NCI-H1436 treated with DMSO at 0.1 percent for 48 hours (cell line): ENCODE measurements around the gene ZDHHC14.

Experiments
- DNase-seq: peaks from one replicate; lab custom pipeline; 2025; lab: John Stamatoyannopoulos, UW

The ZDHHC14 gene

DNA sequence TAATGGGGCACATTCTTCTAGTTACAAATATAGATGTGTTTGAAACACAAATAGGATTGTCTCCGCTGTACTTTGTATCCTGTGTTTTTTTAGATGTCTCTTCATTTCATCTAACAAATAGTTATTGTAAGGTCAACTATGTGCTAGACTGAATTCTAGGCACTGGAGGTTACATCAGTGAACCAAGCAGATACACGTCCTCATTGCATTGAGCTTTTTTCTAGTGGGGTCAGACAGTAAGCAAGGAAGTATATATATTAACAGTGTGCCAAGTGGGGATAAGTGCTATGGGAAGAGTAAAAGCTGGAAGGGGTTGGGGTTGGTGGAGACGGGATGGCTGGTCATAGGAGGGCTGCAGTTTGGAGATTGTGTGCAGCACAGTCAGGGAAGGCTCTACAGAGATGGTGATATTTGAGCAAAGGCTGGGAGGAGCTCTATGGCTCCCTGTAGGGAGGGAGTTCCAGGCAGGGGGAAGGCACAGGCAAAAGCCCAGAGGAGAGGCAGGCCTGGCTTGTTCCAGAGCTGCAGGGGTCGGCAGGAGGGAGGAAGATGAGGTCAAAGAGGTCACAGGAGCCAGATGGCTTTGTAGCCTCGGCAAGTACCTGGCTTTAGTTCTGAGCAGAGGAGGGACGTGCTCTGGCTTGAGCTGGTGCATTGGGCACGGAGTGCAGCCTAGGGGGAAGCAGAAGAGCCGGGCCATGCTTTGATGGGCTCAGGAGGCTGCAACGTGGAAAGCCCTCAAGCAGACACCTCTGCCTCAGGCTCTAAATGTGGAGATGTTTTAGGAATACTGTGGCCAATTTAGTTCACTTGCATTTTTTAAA lies 152.3 kb downstream of the ZDHHC14 start:
- DNase-seq: no peak

DNA sequence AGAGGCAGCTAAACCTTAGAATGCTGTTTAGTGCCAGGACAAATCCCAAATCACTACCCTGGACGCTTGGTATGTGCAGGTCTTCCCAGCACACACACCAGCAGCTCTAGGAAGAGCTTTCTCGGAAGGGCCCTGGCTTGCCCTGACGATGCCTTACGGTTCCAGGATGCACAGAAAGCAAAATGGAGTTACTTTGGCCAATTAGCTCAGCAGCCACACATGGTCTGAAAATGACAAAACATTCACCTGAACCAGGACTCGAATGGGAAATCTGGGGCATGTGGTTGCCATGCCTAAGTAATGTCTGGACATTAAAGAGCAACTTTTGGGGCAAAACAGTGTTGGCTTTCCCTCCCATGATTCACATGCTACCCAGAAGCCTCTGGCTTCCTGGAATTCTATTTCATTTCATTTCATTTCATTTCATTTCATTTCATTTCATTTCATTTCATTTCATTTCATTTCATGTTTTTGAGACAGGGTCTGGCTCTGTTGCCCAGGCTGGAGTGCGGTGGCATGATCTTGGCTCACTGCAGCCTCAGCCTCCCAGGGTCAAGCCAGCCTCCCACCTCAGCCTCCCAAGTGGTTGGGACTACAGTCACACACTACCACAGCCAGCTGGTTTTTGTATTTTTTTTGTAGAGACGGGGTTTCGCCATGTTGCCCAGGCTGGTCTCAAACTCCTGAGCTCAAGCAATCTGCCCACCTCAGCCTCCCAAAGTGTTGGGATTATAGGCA lies 153.3 kb downstream of the ZDHHC14 start:
- no peak for DNase-seq

DNA sequence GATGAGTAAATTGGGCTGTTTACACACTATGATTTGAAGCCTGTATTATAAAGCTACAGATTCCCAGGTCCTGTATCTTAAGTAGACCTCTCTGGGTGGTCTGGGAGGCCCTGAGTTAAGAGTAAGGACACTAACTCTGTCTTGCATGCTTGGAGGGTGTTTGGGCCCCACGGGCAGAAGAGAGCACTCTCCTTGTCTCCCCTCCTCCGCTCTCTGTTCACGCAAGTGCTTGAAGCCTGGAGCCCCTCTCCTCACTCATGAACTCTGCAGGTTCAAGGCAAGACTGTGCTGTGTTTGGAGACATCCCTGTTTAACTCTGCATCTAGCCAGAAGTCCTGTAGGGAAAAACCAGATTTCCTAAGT lies 154.0 kb downstream of the ZDHHC14 start:
- DNase-seq: no peak

DNA sequence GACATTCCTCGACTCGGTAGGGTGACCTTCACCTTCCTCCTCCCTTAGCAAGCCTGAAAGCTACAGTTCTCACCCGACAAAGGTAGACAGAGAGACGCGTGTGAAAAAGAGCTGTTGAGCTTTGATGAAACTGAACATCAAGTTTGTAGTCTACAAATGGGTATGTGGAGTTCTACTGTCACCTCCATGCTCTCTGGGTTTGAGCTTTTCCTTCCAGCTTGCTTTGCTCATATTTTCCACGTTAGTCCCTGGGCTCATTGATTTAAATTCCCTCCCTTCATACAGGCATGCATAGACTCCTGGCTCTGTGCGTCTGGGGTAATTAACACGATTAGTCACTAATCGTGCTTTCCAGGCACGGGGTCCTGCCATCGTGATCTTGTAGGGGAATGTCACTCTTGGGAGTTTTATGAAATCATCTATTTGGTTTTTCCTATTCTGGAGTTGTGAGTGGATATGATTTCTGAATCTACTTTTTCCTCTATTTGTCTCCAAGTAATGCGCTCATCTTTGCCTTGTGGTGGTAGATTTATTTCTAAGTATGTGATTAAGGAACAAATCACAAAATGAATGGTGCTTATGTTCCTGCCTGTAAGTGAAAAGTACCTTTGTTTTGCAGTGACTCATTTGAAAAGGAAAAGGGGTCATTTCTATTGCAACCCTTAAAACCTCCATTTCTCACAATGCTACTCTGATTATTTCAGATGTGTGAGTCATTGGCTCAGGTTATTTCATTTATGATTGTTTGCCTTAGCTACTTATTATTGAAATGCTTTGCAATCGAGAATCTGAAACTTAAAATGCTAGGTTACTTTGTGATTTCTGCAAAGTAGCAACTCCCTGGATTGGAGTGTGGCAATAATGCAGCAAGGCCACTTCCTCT lies 154.6 kb downstream of the ZDHHC14 start:
- no peak for DNase-seq

DNA sequence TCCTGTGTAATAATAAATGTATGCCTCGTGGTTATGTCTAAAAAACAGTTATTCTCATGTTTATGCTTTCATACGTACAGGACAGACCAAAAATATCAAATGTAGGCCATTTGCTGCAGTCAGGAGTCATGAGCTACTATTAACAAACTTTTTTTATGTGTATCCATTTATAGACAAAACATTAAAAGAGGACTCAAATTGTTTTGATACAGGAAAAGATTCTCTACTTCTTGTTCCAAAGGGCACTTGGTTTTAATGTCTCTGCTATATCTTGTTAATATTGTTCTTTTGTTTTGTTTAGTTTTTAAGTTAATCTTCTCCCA lies 155.2 kb downstream of the ZDHHC14 start:
- no peak for DNase-seq

DNA sequence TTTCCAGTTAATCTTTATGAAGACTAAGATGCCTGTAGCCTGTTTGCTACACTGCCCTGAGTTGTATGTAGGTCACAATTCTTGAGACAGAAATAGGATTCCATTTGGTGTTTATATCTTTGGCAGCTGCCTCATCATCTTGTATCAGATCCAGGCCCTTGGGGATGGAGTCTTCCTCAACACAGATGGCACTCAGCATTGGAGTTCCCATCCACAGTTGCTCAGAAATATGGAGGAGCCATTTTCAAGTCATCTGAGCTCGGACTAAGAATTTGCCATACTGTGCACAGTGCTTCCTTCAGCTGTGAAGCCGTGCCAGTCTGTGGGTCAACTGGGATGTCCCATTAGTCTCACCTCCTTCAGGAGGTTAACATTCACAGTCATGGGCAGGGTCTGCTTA lies 156.6 kb downstream of the ZDHHC14 start:
- no peak for DNase-seq

DNA sequence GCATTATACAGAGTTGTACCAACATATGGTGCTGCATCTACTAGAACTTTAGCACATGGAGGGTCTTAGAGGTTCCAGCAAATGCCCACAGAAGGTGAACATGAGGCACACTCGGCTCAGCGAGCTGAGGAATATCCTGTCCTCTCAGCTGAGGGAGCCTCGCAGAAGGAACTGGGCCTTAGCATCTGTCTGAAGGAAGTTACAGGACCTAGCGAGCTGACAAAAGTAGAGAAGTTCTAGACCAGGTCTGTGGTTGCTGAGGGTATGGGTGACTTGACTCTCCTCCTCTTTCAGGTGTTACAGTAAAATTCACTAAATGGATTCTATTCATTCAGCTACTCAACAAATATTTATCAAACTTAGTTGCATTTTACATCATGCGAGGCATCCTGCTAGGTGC lies 157.2 kb downstream of the ZDHHC14 start:
- DNase-seq: no peak

DNA sequence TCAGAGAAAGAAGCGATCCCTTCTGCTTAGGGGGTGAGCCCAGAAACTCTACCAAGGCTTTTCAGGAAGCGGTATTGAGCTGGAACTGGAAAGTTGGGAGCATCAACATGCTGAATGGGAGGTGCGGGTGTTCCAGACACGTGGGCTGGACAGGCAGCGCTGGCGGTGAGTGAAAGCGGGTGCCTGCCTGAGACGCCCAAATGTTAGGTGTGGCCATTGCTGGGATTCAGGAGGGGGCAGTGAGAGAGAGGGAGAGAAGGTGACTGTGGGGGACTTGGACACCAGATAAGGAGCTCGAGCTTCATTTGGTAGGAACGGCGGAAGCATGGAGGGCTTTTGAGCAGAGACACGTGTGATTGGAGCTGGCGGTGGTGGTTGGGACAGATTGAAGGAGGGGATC lies 157.7 kb downstream of the ZDHHC14 start:
- DNase-seq: no peak

DNA sequence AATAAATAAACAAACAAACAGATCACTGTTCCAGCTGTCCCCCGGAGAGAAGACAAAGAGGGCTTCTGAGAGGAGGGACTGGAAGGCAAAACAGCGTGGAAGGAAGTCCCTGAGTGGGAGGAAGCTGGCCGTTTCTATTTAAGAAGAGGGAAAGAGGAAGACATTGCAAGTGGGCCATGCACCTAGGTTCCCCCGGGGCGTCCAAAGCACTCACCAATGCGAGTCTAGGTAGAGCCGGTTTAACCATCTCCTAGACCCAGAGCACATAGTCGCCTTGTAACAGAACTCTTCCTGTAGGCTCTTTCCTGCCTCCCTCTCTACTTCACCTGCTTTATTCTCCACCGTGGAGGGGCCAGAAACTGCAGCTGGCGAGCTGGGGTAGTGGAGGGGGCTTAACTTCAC lies 158.4 kb downstream of the ZDHHC14 start:
- DNase-seq: no peak

DNA sequence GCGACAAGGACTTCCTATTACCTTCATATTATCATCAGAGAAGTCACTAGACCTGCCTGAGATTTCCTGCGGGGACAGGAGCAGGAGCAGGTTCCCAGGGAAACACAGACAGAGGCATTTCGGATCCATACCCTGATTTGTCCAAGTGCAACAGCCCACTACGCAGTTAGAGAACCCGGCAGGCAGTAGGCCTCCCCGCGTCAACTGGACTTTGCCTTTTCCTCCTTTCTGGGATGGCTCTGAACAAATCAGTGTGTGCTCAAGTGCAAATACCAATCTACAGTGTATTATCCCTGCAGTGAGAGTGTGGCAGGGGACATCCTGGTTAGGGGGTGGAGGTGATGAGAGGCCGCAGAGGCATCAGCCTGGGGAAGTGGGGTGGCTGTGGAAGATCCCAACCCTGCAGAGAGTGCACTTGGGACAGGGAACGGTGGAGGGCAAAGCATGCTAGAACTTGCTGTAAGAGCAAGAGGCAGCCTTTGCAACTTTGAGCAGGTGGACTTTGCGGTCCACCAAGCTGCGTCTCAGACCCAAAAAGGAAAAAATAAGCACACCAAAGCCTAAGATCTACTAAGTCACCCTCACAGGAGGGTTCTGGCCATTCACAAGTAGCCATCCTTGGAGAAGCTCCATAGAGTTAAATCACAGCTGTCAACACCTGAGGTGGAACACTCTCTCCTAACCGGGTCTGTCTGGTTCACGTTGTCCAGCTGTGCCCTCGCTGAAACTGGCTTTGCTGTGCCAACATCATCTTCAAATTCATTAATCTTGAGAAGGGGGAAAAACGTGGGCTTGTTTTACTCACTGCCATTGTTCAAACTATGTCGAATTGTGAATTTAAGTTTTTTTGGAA lies 159.1 kb downstream of the ZDHHC14 start:
- DNase-seq: no peak

DNA sequence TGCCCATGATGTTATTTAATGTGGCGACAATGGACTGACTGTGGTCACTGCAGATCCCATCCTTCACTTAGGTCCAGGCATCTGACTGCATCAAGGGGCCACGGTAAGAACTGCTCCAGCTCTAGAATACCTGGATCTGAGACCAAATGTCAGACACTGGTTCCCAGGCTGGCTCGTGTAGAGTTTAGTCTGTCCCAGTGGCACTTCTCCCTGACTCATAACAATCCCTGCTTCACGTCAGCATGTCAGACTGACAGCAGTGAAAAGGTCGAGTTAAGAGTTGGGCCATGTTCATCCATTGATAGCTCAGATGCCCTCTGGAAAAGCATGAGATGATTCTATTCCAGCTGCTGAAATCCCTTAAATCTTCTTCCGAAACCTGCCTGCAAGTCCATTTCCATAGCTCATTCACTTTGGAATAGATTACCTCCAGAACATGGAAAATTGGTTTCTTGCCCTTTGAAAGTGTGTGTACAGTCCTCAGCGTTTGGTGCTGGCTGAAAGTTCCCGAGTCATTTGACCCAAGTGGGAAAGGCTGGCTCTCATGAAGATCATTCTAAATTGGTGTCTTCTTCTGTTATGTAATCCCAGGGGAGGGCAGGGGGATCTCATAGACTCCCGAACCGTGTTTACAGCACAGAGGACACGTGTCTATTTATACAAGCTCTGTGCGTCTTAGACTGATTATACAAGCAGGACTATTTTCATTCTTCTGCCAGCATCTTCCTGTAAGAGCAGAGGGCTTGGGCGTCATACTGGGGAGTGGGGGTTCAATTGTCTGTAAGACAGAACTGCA lies 160.8 kb downstream of the ZDHHC14 start:
- no peak for DNase-seq

DNA sequence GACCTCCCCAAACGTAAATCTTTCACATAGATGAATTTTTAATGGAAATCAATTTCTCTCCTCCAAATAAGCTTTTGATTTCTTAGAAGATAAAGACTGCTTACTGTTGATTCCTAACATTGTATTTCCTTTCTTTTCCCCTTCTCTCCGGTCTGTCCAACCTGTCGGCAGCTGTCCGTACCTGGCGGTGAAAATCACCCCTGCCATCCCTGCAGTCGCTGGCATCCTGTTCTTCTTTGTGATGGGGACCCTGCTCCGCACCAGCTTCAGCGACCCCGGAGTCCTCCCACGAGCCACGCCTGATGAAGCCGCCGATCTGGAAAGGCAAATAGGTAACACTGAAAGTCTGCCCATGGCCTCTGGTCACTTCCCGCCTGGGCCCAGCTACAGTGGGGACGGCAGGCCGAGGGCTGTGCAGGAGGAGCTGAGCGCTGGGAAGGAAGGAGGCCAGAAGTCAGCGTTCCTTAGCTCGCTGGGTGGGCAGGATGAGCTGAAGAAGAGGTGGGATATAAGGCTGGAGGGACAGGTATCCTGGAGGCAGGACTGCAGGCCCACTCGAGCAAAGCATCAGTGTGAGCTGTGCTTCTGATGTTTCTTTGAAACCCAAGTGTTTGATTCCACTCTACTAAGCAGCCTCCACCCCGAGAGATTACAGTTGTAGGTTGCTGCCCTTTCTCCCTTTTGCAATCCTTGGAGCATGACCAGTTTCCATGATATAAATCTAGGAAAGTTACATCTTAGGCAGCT lies 161.6 kb downstream of the ZDHHC14 start:
- no peak for DNase-seq

DNA sequence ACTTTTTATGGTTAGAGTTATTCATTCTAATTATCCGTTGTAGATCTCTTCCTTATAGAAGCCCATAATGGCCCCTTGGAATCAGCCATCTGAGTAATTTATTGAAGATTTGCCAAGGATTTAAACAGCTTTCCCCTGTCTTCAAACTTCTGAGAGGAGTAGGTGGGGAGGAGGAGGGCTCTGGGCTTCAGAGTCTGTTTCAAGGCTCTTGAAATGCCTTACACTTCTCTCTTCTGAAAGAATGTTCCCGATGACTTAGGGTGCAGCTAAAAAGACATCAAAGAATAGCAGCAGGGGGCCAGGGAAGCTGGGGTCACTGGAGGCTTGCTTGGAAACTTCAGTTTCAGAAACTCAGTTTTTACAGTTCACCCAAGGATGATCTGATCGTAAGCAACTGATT lies 165.3 kb downstream of the ZDHHC14 start:
- DNase-seq: no peak

DNA sequence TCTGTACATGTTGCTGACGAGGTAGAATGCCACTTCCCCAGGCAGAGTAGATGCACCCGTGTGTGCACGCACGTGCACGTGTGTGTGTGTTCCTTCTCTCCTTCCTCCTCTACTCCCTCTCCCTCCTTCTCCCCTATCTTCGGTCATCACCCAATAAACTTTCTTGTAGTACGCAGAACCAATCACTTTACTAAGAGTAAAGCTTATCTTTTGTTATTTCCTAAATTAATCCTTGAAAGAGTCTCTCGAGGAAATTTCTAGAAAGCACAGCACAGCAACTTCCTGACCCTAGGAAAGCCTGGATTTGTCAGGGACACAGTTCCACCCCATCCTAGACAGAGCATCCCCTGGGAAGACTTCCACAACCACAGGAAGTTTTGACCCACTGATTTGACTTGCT lies 166.1 kb downstream of the ZDHHC14 start:
- DNase-seq: no peak

DNA sequence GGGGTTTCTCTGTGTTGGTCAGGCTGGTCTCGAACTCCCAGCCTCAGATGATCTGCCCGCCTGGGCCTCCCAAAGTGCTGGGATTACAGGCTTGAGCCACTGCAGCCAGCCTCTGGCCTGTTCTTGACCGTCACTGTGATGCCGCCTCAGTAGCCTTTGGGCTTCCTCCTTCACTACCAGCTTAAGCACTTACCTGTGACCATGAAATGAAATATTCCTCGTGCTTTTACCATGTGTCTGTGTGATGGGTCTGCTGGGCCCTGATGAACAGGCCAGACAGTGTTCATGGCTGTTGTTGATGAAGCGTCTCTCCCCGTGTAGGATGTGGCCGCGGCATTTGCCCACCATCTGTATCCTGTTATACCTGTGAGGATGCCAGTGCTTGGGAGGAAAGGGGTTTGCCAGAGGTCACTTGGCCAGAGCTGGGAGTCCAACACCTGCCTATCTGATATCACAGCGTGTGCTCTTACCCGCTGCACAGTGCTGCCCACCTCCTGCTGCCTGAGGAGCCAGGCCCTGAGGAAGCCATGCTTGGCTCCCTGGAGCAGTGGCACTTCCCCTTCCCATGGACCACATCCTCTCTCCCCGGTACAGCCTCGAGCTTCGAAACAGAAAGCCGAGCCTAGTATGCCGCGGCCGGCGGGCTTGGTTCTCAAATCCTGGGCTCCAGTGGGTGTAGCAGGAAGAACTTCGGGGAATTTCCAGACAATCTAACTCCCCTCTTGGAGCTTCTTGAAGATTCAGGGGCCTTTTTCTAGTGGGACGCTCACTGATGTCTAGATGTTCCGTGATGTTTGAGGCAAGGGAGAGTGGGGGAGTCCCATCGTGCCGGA lies 167.9 kb downstream of the ZDHHC14 start:
- DNase-seq: no peak

DNA sequence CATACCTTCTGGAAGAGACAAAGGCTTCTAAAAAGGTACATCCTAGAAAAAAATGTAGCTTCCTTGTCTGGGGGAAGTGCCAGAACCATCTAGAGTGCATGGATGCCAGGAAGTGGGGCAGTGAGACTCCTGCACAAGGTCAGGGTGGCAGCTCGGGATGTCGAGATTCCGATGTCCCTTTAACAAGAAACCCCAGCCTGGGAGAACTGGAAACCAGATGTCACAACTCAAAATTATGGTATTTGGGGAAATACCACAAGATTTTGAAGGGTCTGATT lies 168.4 kb downstream of the ZDHHC14 start:
- DNase-seq: no peak

DNA sequence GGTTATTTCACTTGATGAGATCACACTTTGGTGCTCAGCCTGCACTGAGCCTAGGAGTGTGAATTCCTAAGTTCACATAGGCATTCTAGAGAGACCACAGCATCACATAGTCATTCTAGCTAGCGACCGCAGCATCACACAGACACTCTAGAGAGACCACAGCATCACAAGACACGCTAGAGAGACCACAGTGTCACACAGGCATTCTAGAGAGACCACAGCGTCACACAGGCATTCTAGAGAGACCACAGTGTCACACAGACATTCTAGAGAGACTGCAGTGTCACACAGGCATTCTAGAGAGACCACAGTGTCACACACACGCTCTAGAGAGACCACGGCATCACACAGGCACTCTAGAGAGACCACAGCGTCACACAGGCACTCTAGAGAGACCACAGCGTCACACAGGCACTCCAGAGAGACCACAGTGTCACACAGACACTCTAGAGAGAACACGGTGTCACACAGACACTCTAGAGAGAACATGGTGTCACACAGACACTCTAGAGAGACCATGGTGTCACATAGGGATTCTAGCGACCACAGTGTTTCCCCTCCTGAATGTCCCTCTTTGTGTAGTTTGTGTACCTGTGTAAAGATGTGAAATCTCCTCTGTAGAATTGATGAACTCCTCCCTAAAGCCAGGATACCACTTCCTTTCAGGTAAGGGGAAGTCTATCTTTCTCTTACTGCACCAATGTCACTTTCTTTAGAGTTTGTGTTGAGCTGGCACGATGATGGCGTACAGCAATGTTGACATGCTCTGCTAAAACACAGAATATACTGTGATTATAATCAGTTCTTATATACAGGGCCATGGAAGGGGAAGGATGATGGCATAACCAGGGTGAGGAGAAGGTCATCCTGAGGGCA lies 169.4 kb downstream of the ZDHHC14 start:
- DNase-seq: no peak

DNA sequence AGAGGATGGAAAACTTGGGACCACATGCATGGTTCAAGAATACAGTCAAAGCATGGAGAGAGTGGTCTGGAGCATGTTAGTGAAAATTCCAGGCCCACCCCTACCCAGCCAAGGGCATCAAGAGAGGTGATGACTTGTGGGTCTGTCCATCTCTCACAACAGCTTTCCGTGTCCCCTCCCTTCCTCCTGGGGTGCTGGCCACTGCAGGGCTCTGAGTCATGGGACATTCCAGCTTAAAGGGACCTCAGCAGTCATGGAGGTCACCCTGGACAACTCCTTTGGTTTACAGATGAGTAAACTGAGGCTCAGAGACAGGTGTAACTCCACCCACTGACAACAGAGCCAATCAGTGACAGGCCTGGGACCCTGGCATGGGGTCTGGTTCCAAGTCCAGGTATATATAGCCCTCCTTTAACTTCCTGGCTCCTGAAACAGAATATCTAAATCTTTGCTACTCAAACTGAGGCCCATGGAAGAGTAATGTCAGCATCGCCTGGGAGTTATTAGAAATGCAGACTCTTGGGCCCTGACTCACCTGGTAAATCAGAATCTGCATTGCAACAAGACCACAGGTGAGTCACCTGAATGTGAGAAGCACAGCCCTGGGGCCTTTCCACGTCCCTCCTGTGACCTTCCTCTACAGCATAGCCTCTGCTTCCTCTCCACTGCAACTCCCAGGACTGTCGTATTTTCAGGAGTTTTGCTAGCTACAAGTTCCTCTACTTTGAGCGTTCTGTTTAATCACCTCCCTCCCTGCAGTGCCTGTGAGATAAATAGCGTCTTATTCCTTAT lies 170.2 kb downstream of the ZDHHC14 start:
- DNase-seq: no peak
